SK-N-SH treated with all-trans-retinoic acid at 6 μM for 48 hours (cell line): ENCODE results near the gene GRM2.

Experiments
- CSDC2 ChIP-seq: fragments of 250-450 bp; sonication (Bioruptor Pico); IDR thresholded peaks from 2 replicates; pipeline ENCODE4 v1.5.0; 2020; ENCODE audit warnings: mild to moderate bottlenecking, moderate library complexity
- ZFP3 ChIP-seq: fragments of 250-450 bp; sonication (Bioruptor Pico); IDR thresholded peaks from 2 replicates; pipeline ENCODE4 v1.5.0; 2020; ENCODE audit warnings: mild to moderate bottlenecking, moderate library complexity

- no peak for TF ChIP-seq CSDC2
- TF ChIP-seq ZFP3 (CRISPR knock-in tag), result no peak
Measured at GRCh38 chr3:51703068-51703760, 3.7 kb upstream of the GRM2 start.
